Measurements from ENCODE around the gene XPO6.

- no peak for TF ChIP-seq CTCF (IDR thresholded peaks at IDR 0.05)
- TF ChIP-seq POLR2A (IDR thresholded peaks at IDR 0.05): no peak
Observed at GRCh38 chr16:28149011-28149888, 62.5 kb downstream of the XPO6 start.
